Spleen (tissue), 7 donors: ENCODE measurements around the gene HTR3D.

Source experiments
- CTCF ChIP-seq, 11 experiments: fragments of 200-600 bp in 7 of 11; fragments of 450-650 bp in 4 of 11; sonication (generic) in 4 of 11; IDR thresholded peaks in 8 of 11; conservative IDR thresholded peaks in 3 of 11; 1 replicate in 7 of 11; 2 replicates in 4 of 11; pipeline versions ENCODE4 v1.4.0 to v1.8.0; 2016 to 2021; ENCODE audit warnings: antibody characterized with exemption in 11 of 11, inconsistent platforms in 4 of 11, mild to moderate bottlenecking in 1 of 11
- POLR2A ChIP-seq, 3 donors: fragments of 450-650 bp; IDR thresholded peaks; one replicate each; pipeline ENCODE4 v1.5.1; 2017; ENCODE audit warnings: antibody characterized with exemption in 3 of 3, mild to moderate bottlenecking in 1 of 3
- donor health status: DM: no; HTN: no; CAD: no; lungs with moderate emphysema.
- donor health status: DM: no; HTN: no; CAD: no.
- donor health status: DM: no; HTN: no; CAD: no.

DNA sequence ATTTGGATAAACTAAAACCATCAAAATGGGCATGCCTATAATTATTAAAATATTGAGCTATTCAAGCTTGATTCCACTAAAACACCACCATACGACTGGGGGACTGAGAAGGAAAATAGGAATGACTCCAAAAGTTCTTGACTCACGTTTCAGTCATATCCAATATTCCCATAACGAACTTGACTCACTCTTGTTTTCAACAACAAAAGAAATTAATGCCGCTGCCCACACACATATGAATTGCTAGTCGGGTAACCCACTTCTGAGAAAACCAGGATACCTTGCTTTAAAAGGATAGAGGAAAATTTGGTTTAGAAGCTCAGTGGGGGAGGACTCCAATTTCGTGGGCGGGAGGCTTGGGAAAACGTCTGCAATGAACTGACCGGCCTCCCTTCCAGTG, 26.5 kb downstream of the HTR3D start:
- TF ChIP-seq POLR2A (IDR thresholded peaks at IDR 0.05) = no peak
- no peak for TF ChIP-seq CTCF (IDR thresholded peaks at IDR 0.05 in 8 of 11, conservative IDR thresholded peaks at IDR 0.05 in 3 of 11)
